H9 (cell line): ENCODE measurements around the gene PCGF2. TPM values are rescaled to one million over a fixed set of nuclear protein-coding genes. Genes with fewer than 3 reads are reported as not detected.

ENCODE experiments used
- DNase-seq: peaks from one replicate; pipeline ENCODE4 v3.0.0-alpha.2; 2017
- H2AFZ ChIP-seq: one replicate; pipeline ENCODE4 v1.6.1; 2013; ENCODE audit warnings: mild to moderate bottlenecking, low read length, control low read depth, moderate library complexity
- H2AK5ac ChIP-seq: 2 replicates; pipeline ENCODE4 v1.6.1; 2013; ENCODE audit warnings: low read length, control low read depth, mixed read lengths; ENCODE audit not compliant: insufficient read length
- H2BK120ac ChIP-seq: one replicate; pipeline ENCODE4 v1.6.1; 2013; ENCODE audit warnings: low read depth, mild to moderate bottlenecking, low read length, control low read depth, inconsistent platforms; ENCODE audit not compliant: poor library complexity, severe bottlenecking
- H2BK12ac ChIP-seq: 2 replicates; pipeline ENCODE4 v1.6.1; 2013; ENCODE audit warnings: low read length, control low read depth, mixed read lengths, low read depth; ENCODE audit not compliant: insufficient read length
- H2BK15ac ChIP-seq: 2 replicates; pipeline ENCODE4 v1.6.1; 2013; ENCODE audit warnings: low read depth, low read length, control low read depth
- H2BK20ac ChIP-seq: one replicate; pipeline ENCODE4 v1.6.1; 2013; ENCODE audit warnings: low read depth, mild to moderate bottlenecking, low read length, control low read depth, inconsistent platforms; ENCODE audit not compliant: poor library complexity, severe bottlenecking
- H2BK5ac ChIP-seq: 2 replicates; pipeline ENCODE4 v1.6.1; 2013; ENCODE audit warnings: low read length, control low read depth, mixed read lengths; ENCODE audit not compliant: insufficient read length
- H3K14ac ChIP-seq: 2 replicates; pipeline ENCODE4 v1.6.1; 2013; ENCODE audit warnings: low read length, control low read depth; ENCODE audit not compliant: insufficient read depth
- H3K18ac ChIP-seq: 2 replicates; pipeline ENCODE4 v1.6.1; 2013; ENCODE audit warnings: low read depth, mild to moderate bottlenecking, mixed read lengths, low read length, control low read depth; ENCODE audit not compliant: insufficient read length
- H3K23ac ChIP-seq: 2 replicates; pipeline ENCODE4 v1.6.1; 2013; ENCODE audit warnings: low read length, control low read depth, mixed read lengths, low read depth; ENCODE audit not compliant: insufficient read length
- H3K23me2 ChIP-seq: 2 replicates; pipeline ENCODE4 v1.6.1; 2013; ENCODE audit warnings: low read depth, mild to moderate bottlenecking, mixed read lengths, low read length, control low read depth; ENCODE audit not compliant: insufficient read length, poor library complexity, severe bottlenecking
- H3K27ac ChIP-seq: 2 replicates; pipeline ENCODE4 v1.5.1; 2013; ENCODE audit warnings: low read length, control low read depth, mixed read lengths, low read depth; ENCODE audit not compliant: insufficient read length
- H3K27me3 ChIP-seq: 2 replicates; pipeline ENCODE4 v1.6.1; 2013; ENCODE audit warnings: low read length, control low read depth, inconsistent platforms; ENCODE audit not compliant: insufficient read depth
- H3K4ac ChIP-seq: 2 replicates; pipeline ENCODE4 v1.6.1; 2013; ENCODE audit warnings: low read depth, mild to moderate bottlenecking, control low read depth, inconsistent platforms, low read length, moderate library complexity
- H3K4me1 ChIP-seq: 2 replicates; pipeline ENCODE4 v1.6.1; 2013; ENCODE audit warnings: low read length, control low read depth, inconsistent platforms; ENCODE audit not compliant: insufficient read depth
- H3K4me2 ChIP-seq: 2 replicates; pipeline ENCODE4 v1.6.1; 2013; ENCODE audit warnings: low read length, control low read depth, mixed read lengths; ENCODE audit not compliant: insufficient read length, insufficient read depth
- H3K56ac ChIP-seq: 2 replicates; pipeline ENCODE4 v1.6.1; 2013; ENCODE audit warnings: low read depth, mild to moderate bottlenecking, mixed read lengths, low read length, control low read depth; ENCODE audit not compliant: insufficient read length
- H3K79me1 ChIP-seq: 2 replicates; pipeline ENCODE4 v1.6.1; 2013; ENCODE audit warnings: low read depth, mild to moderate bottlenecking, moderate library complexity, low read length, control low read depth, inconsistent platforms; ENCODE audit not compliant: insufficient read depth, poor library complexity, severe bottlenecking
- H3K79me2 ChIP-seq: 2 replicates; pipeline ENCODE4 v1.6.1; 2013; ENCODE audit warnings: low read length, control low read depth, inconsistent platforms; ENCODE audit not compliant: insufficient read depth
- H3K9ac ChIP-seq: 2 replicates; pipeline ENCODE4 v1.6.1; 2013; ENCODE audit warnings: low read length, control low read depth, mixed read lengths; ENCODE audit not compliant: insufficient read length; ENCODE audit errors: extremely low read depth
- H3K9me3 ChIP-seq: one replicate; pipeline ENCODE4 v1.6.1; 2013; ENCODE audit warnings: low read depth, low read length, inconsistent platforms; ENCODE audit not compliant: control insufficient read depth
- H3T11ph ChIP-seq: one replicate; pipeline ENCODE4 v1.6.1; 2013; ENCODE audit warnings: mild to moderate bottlenecking, low read length, control low read depth, inconsistent platforms
- H4K20me1 ChIP-seq: one replicate; pipeline ENCODE4 v1.6.1; 2013; ENCODE audit not compliant: control insufficient read depth, insufficient read length, insufficient read depth
- H4K5ac ChIP-seq: 2 replicates; pipeline ENCODE4 v1.6.1; 2013; ENCODE audit warnings: low read depth, mild to moderate bottlenecking, mixed read lengths, low read length, control low read depth; ENCODE audit not compliant: insufficient read length
- H4K8ac ChIP-seq: replicated peaks from 2 replicates; pipeline ENCODE4 v1.6.1; 2013; ENCODE audit warnings: low read length, control low read depth, mixed read lengths, low read depth; ENCODE audit not compliant: insufficient read length
- H4K91ac ChIP-seq: 2 replicates; pipeline ENCODE4 v1.6.1; 2013; ENCODE audit warnings: low read depth, mild to moderate bottlenecking, moderate library complexity, mixed read lengths, low read length, control low read depth; ENCODE audit not compliant: insufficient read length
- H3K27ac Mint-ChIP-seq, 3 experiments: 2 replicates in 2 of 3; 3 replicates in 1 of 3; pipeline ENCODE4 v1.8.0; 2020 to 2021; ENCODE audit warnings: mixed read lengths in 3 of 3, mild to moderate bottlenecking in 1 of 3, moderate library complexity in 1 of 3
- H3K27me3 Mint-ChIP-seq: 2 replicates; pipeline ENCODE4 v1.8.0; 2021; ENCODE audit warnings: low read depth, mild to moderate bottlenecking, moderate library complexity, mixed read lengths
- H3K36me3 Mint-ChIP-seq, 3 experiments: 2 replicates in 2 of 3; 3 replicates in 1 of 3; pipeline ENCODE4 v1.8.0; 2020 to 2021; ENCODE audit warnings: low read depth in 3 of 3, mixed read lengths in 3 of 3; ENCODE audit not compliant: insufficient read depth in 1 of 3
- H3K4me1 Mint-ChIP-seq, 2 experiments: 2 replicates each; pipeline ENCODE4 v1.8.0; 2020; ENCODE audit warnings: mixed read lengths in 2 of 2
- H3K4me3 Mint-ChIP-seq, 2 experiments: 2 replicates in 1 of 2; 3 replicates in 1 of 2; pipeline ENCODE4 v1.8.0; 2020 to 2021; ENCODE audit warnings: mild to moderate bottlenecking in 2 of 2, mixed read lengths in 2 of 2, moderate library complexity in 1 of 2
- H3K9me3 Mint-ChIP-seq, 2 experiments: 2 replicates in 1 of 2; 3 replicates in 1 of 2; pipeline ENCODE4 v1.8.0; 2020; ENCODE audit warnings: mild to moderate bottlenecking in 2 of 2, mixed read lengths in 2 of 2, moderate library complexity in 1 of 2
- WGBS: extraction: QIAGEN DNeasy Blood & Tissue Kit; methylation state at CpG from one replicate; pipeline ENCODE4 v1.1.7; 2013; ENCODE audit warnings: missing lambda C conversion rate, low lambda C conversion rate, mixed read lengths; ENCODE audit not compliant: insufficient read length; ENCODE audit errors: extremely low coverage; 5-methylcytosine and 5-hydroxymethylcytosine counted together
- total RNA-seq: library from RNA; stranded (reverse); gene quantifications from 2 replicates; pipeline ENCODE4 v1.2.1, GENCODE V29; 2021
- TF ChIP-seq, protein P1 (sequence below): fragments of 200-600 bp; sonication (generic); conservative IDR thresholded peaks from 3 replicates; pipeline ENCODE4 v1.8.0; 2021; ENCODE audit warnings: antibody characterized with exemption, mild to moderate bottlenecking

PCGF2 gene
- total RNA-seq, 1 experiment from 2014 or later = 106 TPM

- H3K18ac ChIP-seq = no peak overlapping the region
- H3K23me2 ChIP-seq = no peaks in the 10 kb centered on the region
- H2BK5ac ChIP-seq = no peak overlapping the region
- no peaks in the 10 kb centered on the region for H3K9me3 ChIP-seq
- H3K14ac ChIP-seq = no peak overlapping the region
- no peak overlapping the region for H2BK120ac ChIP-seq
- Mint-ChIP-seq H3K9me3 (no peaks in the 10 kb centered on the region), H3K36me3 (peaks cover 23 to 87% (median 68%) of the 10 kb centered on the region in 3 experiments), H3K27ac (no peak overlapping the region), H3K4me1 (no peaks in the 10 kb centered on the region), H3K27me3 (no peaks in the 10 kb centered on the region; the same call in 1 of the 2 replicates), H3K4me3 (no peak overlapping the region)
- H3K79me2 ChIP-seq = no peaks in the 10 kb centered on the region
- no peak overlapping the region for H4K91ac ChIP-seq
- no peak overlapping the region for H2AFZ ChIP-seq
- no peak overlapping the region for H4K8ac ChIP-seq
- no peak overlapping the region for H3K4ac ChIP-seq
- no peak overlapping the region for H2BK15ac ChIP-seq
- no peaks in the 10 kb centered on the region for H3K79me1 ChIP-seq
- no peak overlapping the region for H2AK5ac ChIP-seq
- no peak overlapping the region for H3T11ph ChIP-seq
- H3K27me3 ChIP-seq = no peaks in the 10 kb centered on the region
- H4K5ac ChIP-seq = no peak overlapping the region
- no peak overlapping the region for H3K9ac ChIP-seq
- no peak for DNase-seq
- no peak overlapping the region for H2BK20ac ChIP-seq
- TF ChIP-seq, protein P1, sequence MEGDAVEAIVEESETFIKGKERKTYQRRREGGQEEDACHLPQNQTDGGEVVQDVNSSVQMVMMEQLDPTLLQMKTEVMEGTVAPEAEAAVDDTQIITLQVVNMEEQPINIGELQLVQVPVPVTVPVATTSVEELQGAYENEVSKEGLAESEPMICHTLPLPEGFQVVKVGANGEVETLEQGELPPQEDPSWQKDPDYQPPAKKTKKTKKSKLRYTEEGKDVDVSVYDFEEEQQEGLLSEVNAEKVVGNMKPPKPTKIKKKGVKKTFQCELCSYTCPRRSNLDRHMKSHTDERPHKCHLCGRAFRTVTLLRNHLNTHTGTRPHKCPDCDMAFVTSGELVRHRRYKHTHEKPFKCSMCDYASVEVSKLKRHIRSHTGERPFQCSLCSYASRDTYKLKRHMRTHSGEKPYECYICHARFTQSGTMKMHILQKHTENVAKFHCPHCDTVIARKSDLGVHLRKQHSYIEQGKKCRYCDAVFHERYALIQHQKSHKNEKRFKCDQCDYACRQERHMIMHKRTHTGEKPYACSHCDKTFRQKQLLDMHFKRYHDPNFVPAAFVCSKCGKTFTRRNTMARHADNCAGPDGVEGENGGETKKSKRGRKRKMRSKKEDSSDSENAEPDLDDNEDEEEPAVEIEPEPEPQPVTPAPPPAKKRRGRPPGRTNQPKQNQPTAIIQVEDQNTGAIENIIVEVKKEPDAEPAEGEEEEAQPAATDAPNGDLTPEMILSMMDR = no peak
- no CpG with 5 or more reads among the region's 3 CpGs for WGBS
- H4K20me1 ChIP-seq = no peaks in the 10 kb centered on the region
- H2BK12ac ChIP-seq = no peak overlapping the region
- H3K23ac ChIP-seq = no peak overlapping the region
- H3K56ac ChIP-seq = no peak overlapping the region
- H3K27ac ChIP-seq = no peak overlapping the region
- no peaks in the 10 kb centered on the region for H3K4me1 ChIP-seq
- no peak overlapping the region for H3K4me2 ChIP-seq
Observed at GRCh38 chr17:38762231-38762630, 14.1 kb upstream of the PCGF2 start.
